ENCODE results near the gene FLCN.

DNA sequence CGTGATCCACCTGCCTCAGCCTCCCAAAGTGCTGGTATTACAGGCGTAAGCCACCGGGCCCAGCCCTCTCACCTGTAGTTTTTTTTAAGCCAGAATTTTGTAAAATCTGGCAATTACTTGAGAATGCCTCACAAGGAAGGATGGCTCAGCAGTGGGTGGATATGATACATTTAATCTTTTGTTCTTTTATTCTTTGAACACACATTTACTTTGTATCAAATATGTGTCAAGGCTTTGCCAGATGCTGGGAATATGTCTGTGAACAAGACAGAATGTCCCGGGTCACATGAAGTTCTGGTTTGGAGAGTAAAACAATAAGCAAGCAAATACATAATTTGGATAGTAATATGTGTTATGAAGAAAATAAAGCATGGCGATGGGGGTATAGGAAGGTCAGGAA lies 49.0 kb upstream of the FLCN start:
- TF ChIP-seq, protein P1, sequence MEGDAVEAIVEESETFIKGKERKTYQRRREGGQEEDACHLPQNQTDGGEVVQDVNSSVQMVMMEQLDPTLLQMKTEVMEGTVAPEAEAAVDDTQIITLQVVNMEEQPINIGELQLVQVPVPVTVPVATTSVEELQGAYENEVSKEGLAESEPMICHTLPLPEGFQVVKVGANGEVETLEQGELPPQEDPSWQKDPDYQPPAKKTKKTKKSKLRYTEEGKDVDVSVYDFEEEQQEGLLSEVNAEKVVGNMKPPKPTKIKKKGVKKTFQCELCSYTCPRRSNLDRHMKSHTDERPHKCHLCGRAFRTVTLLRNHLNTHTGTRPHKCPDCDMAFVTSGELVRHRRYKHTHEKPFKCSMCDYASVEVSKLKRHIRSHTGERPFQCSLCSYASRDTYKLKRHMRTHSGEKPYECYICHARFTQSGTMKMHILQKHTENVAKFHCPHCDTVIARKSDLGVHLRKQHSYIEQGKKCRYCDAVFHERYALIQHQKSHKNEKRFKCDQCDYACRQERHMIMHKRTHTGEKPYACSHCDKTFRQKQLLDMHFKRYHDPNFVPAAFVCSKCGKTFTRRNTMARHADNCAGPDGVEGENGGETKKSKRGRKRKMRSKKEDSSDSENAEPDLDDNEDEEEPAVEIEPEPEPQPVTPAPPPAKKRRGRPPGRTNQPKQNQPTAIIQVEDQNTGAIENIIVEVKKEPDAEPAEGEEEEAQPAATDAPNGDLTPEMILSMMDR (conservative IDR thresholded peaks at IDR 0.05), result no peak
- TF ChIP-seq ZFX (IDR thresholded peaks at IDR 0.05), result no peak
